HEK293 (cell line): ENCODE measurements around the gene RRP1.
A peak's percentile ranks its signal among the peaks of the same experiment; 100 is the strongest.

Experiments used
- CTCF ChIA-PET: fragments of 350-600 bp; formaldehyde crosslinking; extraction: SDS; loops from one replicate; lab custom pipeline; 2021; ENCODE audit warnings: antibody characterized with exemption; lab: Yijun Ruan, JAX
- POLR2A ChIA-PET: fragments of 300-600 bp; formaldehyde crosslinking; extraction: SDS; loops from one replicate; lab custom pipeline; 2020; ENCODE audit warnings: antibody characterized with exemption, inconsistent platforms; lab: Yijun Ruan, JAX
- H3K27ac ChIP-seq: fragments of 200-500 bp; sonication (Bioruptor generic); 2 replicates; pipeline ENCODE4 v1.5.1; 2014; ENCODE audit warnings: low read depth, low read length, control low read depth, inconsistent platforms; ENCODE audit errors: extremely low read depth
- H3K36me3 ChIP-seq, 2 experiments: fragments of 200-500 bp in 1 of 2; sonication (Bioruptor generic) in 1 of 2; 1 replicate in 1 of 2; 2 replicates in 1 of 2; pipeline ENCODE4 v1.5.1; 2014 to 2017; ENCODE audit warnings: inconsistent platforms in 2 of 2, low read length in 2 of 2; ENCODE audit not compliant: control insufficient read depth in 2 of 2, insufficient read depth in 1 of 2
- H3K4me1 ChIP-seq: fragments of 200-500 bp; sonication (Bioruptor generic); 2 replicates; pipeline ENCODE4 v1.5.1; 2014; ENCODE audit warnings: mild to moderate bottlenecking, low read length, inconsistent platforms; ENCODE audit not compliant: control insufficient read depth, insufficient read depth
- H3K4me3 ChIP-seq: 2 replicates; pipeline ENCODE4 v1.5.1; 2011; ENCODE audit warnings: low read depth, mild to moderate bottlenecking, control low read depth, low read length, moderate library complexity
- H3K9me3 ChIP-seq: fragments of 200-500 bp; sonication (Bioruptor generic); 2 replicates; pipeline ENCODE4 v1.5.1; 2014; ENCODE audit warnings: low read depth, low read length, inconsistent platforms; ENCODE audit not compliant: control insufficient read depth, insufficient read depth
- BCL11A ChIP-seq: fragments of 450-650 bp; formaldehyde crosslinking; IDR thresholded peaks from 2 replicates; pipeline ENCODE4 v1.5.1; 2016; ENCODE audit warnings: low read depth, missing biosample characterization, missing genetic modification characterization
- ELK4 ChIP-seq: IDR thresholded peaks from 2 replicates; pipeline ENCODE4 v1.6.1; 2011; ENCODE audit warnings: mild to moderate bottlenecking, low read depth, low read length, borderline replicate concordance
- HOXC10 ChIP-seq: sonication (generic); formaldehyde crosslinking; IDR thresholded peaks from 2 replicates; pipeline ENCODE4 v1.8.1; 2023; ENCODE audit warnings: mild to moderate bottlenecking, missing genetic modification reagents
- IKZF3 ChIP-seq: fragments of 450-650 bp; IDR thresholded peaks from 2 replicates; pipeline ENCODE4 v1.5.0; 2018; ENCODE audit warnings: missing biosample characterization, mild to moderate bottlenecking, missing genetic modification characterization, moderate library complexity
- RBAK ChIP-seq: fragments of 450-650 bp; formaldehyde crosslinking; IDR thresholded peaks from 2 replicates; pipeline ENCODE4 v1.5.1; 2016; ENCODE audit warnings: missing biosample characterization, missing genetic modification characterization
- TRIM28 ChIP-seq: IDR thresholded peaks from 2 replicates; pipeline ENCODE4 v1.6.1; 2011; ENCODE audit warnings: low read length, control low read depth, borderline replicate concordance
- ZBTB11 ChIP-seq: fragments of 450-650 bp; formaldehyde crosslinking; conservative IDR thresholded peaks from 2 replicates; pipeline ENCODE4 v1.5.1; 2016; ENCODE audit warnings: low read depth, missing biosample characterization, missing genetic modification characterization
- ZEB2 ChIP-seq: fragments of 450-650 bp; formaldehyde crosslinking; IDR thresholded peaks from 2 replicates; pipeline ENCODE4 v1.5.1; 2016; ENCODE audit warnings: missing biosample characterization, missing genetic modification characterization
- ZNF132 ChIP-seq: fragments of 450-650 bp; formaldehyde crosslinking; IDR thresholded peaks from 2 replicates; pipeline ENCODE4 v1.5.1; 2017; ENCODE audit warnings: missing biosample characterization, missing genetic modification characterization, borderline replicate concordance
- ZNF174 ChIP-seq: fragments of 450-650 bp; formaldehyde crosslinking; IDR thresholded peaks from 2 replicates; pipeline ENCODE4 v1.5.0; 2017; ENCODE audit warnings: missing biosample characterization, mild to moderate bottlenecking, missing genetic modification characterization
- ZNF175 ChIP-seq: fragments of 450-650 bp; formaldehyde crosslinking; IDR thresholded peaks from 2 replicates; pipeline ENCODE4 v1.5.1; 2016; ENCODE audit warnings: missing biosample characterization, missing genetic modification characterization
- ZNF24 ChIP-seq: fragments of 450-650 bp; formaldehyde crosslinking; IDR thresholded peaks from 2 replicates; pipeline ENCODE4 v1.5.1; 2016; ENCODE audit warnings: missing biosample characterization, missing genetic modification characterization
- ZNF37A ChIP-seq: fragments of 450-650 bp; IDR thresholded peaks from 2 replicates; pipeline ENCODE4 v1.5.1; 2018; ENCODE audit warnings: missing biosample characterization, missing genetic modification characterization
- ZNF391 ChIP-seq: fragments of 450-650 bp; formaldehyde crosslinking; IDR thresholded peaks from 2 replicates; pipeline ENCODE4 v1.5.1; 2016; ENCODE audit warnings: low read depth, missing biosample characterization, missing genetic modification characterization, borderline replicate concordance
- ZNF510 ChIP-seq: fragments of 450-650 bp; formaldehyde crosslinking; IDR thresholded peaks from 2 replicates; pipeline ENCODE4 v1.5.1; 2018; ENCODE audit warnings: mild to moderate bottlenecking, missing genetic modification characterization, missing biosample characterization; ENCODE audit not compliant: insufficient replicate concordance
- ZNF521 ChIP-seq: fragments of 450-650 bp; formaldehyde crosslinking; IDR thresholded peaks from 2 replicates; pipeline ENCODE4 v1.5.1; 2017; ENCODE audit warnings: missing biosample characterization, mild to moderate bottlenecking, missing genetic modification characterization
- ZNF623 ChIP-seq: fragments of 450-650 bp; formaldehyde crosslinking; IDR thresholded peaks from 2 replicates; pipeline ENCODE4 v1.5.1; 2016; ENCODE audit warnings: missing biosample characterization, missing genetic modification characterization
- ZNF677 ChIP-seq: fragments of 450-650 bp; IDR thresholded peaks from 2 replicates; pipeline ENCODE4 v1.5.0; 2018; ENCODE audit warnings: missing biosample characterization, mild to moderate bottlenecking, missing genetic modification characterization, moderate library complexity
- ZNF837 ChIP-seq: fragments of 450-650 bp; formaldehyde crosslinking; IDR thresholded peaks from 2 replicates; pipeline ENCODE4 v1.5.1; 2016; ENCODE audit warnings: missing biosample characterization, missing genetic modification characterization
- TF ChIP-seq, protein P1 (sequence below): fragments of 450-650 bp; formaldehyde crosslinking; IDR thresholded peaks from 2 replicates; pipeline ENCODE4 v1.5.1; 2017; ENCODE audit warnings: missing biosample characterization, missing genetic modification characterization
- TF ChIP-seq, protein P2 (sequence below): fragments of 450-650 bp; formaldehyde crosslinking; IDR thresholded peaks from 2 replicates; pipeline ENCODE4 v1.5.1; 2017; ENCODE audit warnings: missing biosample characterization, missing genetic modification characterization
- TF ChIP-seq, protein P3 (sequence below): fragments of 450-650 bp; IDR thresholded peaks from 2 replicates; pipeline ENCODE4 v1.5.1; 2018; ENCODE audit warnings: missing biosample characterization, missing genetic modification characterization
- TF ChIP-seq, protein P4 (sequence below): fragments of 450-650 bp; formaldehyde crosslinking; IDR thresholded peaks from 2 replicates; pipeline ENCODE4 v1.5.1; 2016; ENCODE audit warnings: missing biosample characterization, missing genetic modification characterization
- TF ChIP-seq, protein P5 (sequence below): fragments of 450-650 bp; formaldehyde crosslinking; IDR thresholded peaks from 2 replicates; pipeline ENCODE4 v1.5.1; 2016; ENCODE audit warnings: missing biosample characterization, missing genetic modification characterization

Gene RRP1

DNA sequence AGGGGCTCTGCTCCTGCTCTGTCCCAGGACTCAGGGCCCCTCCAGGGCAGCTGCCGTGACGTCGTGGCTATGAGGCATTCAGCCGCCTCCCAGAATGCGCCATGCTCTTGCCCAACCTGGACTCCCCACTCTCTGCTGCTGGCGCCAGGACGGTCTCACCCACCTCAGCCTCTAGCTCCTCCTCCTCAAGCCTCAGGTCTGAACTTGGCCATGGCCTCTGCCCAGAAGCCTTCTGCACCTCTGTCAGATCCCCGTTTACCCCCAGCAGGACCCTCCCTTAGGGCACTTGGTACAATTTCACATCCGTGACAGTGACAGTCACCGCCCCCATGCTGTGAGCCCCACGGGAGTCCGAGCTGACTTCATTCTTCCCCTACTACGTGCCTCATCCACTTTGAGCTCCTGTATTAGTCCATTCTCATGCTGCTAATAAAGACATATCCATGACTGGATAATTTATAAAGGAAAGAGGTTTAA is 18.1 kb upstream of the RRP1 start (continued):
- TF ChIP-seq HOXC10 (CRISPR knock-in tag) (no peak), ZNF521 (no peak), RBAK (tag by site-specific recombination) (no peak), BCL11A (tag by site-specific recombination) (no peak), ZNF175 (tag by site-specific recombination) (no peak), ZNF510 (tag by site-specific recombination) (no peak)
- TF ChIP-seq, all 188 proteins: peak for 33

GRCh38 chr21:43771698-43772424 is 17.5 kb upstream of the RRP1 start:
- ChIA-PET CTCF (interaction anchor here (0.6 to 1.7 kb wide), 5 partner anchors 12 to 1565 kb away, joined by 3 to 8 read pairs (median 3); partner anchors contain the start of gene RRP1), POLR2A (interaction anchor here (0.5 to 1.9 kb wide), 6 partner anchors 13 to 80 kb away, joined by 3 to 10 read pairs (median 4); partner anchors contain the start of gene RRP1)
- H3K27ac ChIP-seq = no peak overlapping the region
- H3K36me3 ChIP-seq = peaks cover 7 to 21% of the 10 kb centered on the region in 2 experiments; a peak in 2 of 3 replicates
- H3K4me1 ChIP-seq = no peaks in the 10 kb centered on the region
- no peak overlapping the region for H3K4me3 ChIP-seq
- no peaks in the 10 kb centered on the region for H3K9me3 ChIP-seq
- TF ChIP-seq ZNF391 (tag by site-specific recombination) (no peak), ZNF623 (no peak), ZNF677 (tag by site-specific recombination) (no peak), IKZF3 (tag by site-specific recombination) (peak; percentile 64; the same call in 1 of the 2 replicates), ZEB2 (tag by site-specific recombination) (peak; percentile 67), ZNF37A (tag by site-specific recombination) (no peak), ZNF24 (tag by site-specific recombination) (no peak), ZNF510 (tag by site-specific recombination) (no peak), ZNF174 (tag by site-specific recombination) (no peak), ZNF132 (no peak), ZNF837 (tag by site-specific recombination) (no peak), ELK4 (no peak), TRIM28 (no peak), ZBTB11 (tag by site-specific recombination) (no peak)
- TF ChIP-seq, protein P1, sequence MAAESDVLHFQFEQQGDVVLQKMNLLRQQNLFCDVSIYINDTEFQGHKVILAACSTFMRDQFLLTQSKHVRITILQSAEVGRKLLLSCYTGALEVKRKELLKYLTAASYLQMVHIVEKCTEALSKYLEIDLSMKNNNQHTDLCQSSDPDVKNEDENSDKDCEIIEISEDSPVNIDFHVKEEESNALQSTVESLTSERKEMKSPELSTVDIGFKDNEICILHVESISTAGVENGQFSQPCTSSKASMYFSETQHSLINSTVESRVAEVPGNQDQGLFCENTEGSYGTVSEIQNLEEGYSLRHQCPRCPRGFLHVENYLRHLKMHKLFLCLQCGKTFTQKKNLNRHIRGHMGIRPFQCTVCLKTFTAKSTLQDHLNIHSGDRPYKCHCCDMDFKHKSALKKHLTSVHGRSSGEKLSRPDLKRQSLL (tag by site-specific recombination) = no peak
- TF ChIP-seq, protein P2, sequence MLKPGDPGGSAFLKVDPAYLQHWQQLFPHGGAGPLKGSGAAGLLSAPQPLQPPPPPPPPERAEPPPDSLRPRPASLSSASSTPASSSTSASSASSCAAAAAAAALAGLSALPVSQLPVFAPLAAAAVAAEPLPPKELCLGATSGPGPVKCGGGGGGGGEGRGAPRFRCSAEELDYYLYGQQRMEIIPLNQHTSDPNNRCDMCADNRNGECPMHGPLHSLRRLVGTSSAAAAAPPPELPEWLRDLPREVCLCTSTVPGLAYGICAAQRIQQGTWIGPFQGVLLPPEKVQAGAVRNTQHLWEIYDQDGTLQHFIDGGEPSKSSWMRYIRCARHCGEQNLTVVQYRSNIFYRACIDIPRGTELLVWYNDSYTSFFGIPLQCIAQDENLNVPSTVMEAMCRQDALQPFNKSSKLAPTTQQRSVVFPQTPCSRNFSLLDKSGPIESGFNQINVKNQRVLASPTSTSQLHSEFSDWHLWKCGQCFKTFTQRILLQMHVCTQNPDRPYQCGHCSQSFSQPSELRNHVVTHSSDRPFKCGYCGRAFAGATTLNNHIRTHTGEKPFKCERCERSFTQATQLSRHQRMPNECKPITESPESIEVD = no peak
- TF ChIP-seq, protein P3, sequence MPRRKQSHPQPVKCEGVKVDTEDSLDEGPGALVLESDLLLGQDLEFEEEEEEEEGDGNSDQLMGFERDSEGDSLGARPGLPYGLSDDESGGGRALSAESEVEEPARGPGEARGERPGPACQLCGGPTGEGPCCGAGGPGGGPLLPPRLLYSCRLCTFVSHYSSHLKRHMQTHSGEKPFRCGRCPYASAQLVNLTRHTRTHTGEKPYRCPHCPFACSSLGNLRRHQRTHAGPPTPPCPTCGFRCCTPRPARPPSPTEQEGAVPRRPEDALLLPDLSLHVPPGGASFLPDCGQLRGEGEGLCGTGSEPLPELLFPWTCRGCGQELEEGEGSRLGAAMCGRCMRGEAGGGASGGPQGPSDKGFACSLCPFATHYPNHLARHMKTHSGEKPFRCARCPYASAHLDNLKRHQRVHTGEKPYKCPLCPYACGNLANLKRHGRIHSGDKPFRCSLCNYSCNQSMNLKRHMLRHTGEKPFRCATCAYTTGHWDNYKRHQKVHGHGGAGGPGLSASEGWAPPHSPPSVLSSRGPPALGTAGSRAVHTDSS (tag by site-specific recombination) = no peak
- TF ChIP-seq, protein P4, sequence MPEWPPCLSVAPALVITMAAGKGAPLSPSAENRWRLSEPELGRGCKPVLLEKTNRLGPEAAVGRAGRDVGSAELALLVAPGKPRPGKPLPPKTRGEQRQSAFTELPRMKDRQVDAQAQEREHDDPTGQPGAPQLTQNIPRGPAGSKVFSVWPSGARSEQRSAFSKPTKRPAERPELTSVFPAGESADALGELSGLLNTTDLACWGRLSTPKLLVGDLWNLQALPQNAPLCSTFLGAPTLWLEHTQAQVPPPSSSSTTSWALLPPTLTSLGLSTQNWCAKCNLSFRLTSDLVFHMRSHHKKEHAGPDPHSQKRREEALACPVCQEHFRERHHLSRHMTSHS (tag by site-specific recombination) = no peak
- TF ChIP-seq, protein P5, sequence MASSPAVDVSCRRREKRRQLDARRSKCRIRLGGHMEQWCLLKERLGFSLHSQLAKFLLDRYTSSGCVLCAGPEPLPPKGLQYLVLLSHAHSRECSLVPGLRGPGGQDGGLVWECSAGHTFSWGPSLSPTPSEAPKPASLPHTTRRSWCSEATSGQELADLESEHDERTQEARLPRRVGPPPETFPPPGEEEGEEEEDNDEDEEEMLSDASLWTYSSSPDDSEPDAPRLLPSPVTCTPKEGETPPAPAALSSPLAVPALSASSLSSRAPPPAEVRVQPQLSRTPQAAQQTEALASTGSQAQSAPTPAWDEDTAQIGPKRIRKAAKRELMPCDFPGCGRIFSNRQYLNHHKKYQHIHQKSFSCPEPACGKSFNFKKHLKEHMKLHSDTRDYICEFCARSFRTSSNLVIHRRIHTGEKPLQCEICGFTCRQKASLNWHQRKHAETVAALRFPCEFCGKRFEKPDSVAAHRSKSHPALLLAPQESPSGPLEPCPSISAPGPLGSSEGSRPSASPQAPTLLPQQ (tag by site-specific recombination) = no peak
